H9 (cell line): ENCODE data around the gene PRKAG2. TPM values are rescaled to one million over a fixed set of nuclear protein-coding genes. Genes with fewer than 3 reads are reported as not detected.
A peak's percentile ranks its signal among the peaks of the same experiment; 100 is the strongest.

Experiments
- DNase-seq: peaks from one replicate; pipeline ENCODE4 v3.0.0-alpha.2; 2017
- H2AFZ ChIP-seq: one replicate; pipeline ENCODE4 v1.6.1; 2013; ENCODE audit warnings: mild to moderate bottlenecking, low read length, control low read depth, moderate library complexity
- H2AK5ac ChIP-seq: 2 replicates; pipeline ENCODE4 v1.6.1; 2013; ENCODE audit warnings: low read length, control low read depth, mixed read lengths; ENCODE audit not compliant: insufficient read length
- H2BK120ac ChIP-seq: one replicate; pipeline ENCODE4 v1.6.1; 2013; ENCODE audit warnings: low read depth, mild to moderate bottlenecking, low read length, control low read depth, inconsistent platforms; ENCODE audit not compliant: poor library complexity, severe bottlenecking
- H2BK12ac ChIP-seq: 2 replicates; pipeline ENCODE4 v1.6.1; 2013; ENCODE audit warnings: low read length, control low read depth, mixed read lengths, low read depth; ENCODE audit not compliant: insufficient read length
- H2BK15ac ChIP-seq: 2 replicates; pipeline ENCODE4 v1.6.1; 2013; ENCODE audit warnings: low read depth, low read length, control low read depth
- H2BK20ac ChIP-seq: one replicate; pipeline ENCODE4 v1.6.1; 2013; ENCODE audit warnings: low read depth, mild to moderate bottlenecking, low read length, control low read depth, inconsistent platforms; ENCODE audit not compliant: poor library complexity, severe bottlenecking
- H2BK5ac ChIP-seq: 2 replicates; pipeline ENCODE4 v1.6.1; 2013; ENCODE audit warnings: low read length, control low read depth, mixed read lengths; ENCODE audit not compliant: insufficient read length
- H3K14ac ChIP-seq: 2 replicates; pipeline ENCODE4 v1.6.1; 2013; ENCODE audit warnings: low read length, control low read depth; ENCODE audit not compliant: insufficient read depth
- H3K18ac ChIP-seq: 2 replicates; pipeline ENCODE4 v1.6.1; 2013; ENCODE audit warnings: low read depth, mild to moderate bottlenecking, mixed read lengths, low read length, control low read depth; ENCODE audit not compliant: insufficient read length
- H3K23ac ChIP-seq: 2 replicates; pipeline ENCODE4 v1.6.1; 2013; ENCODE audit warnings: low read length, control low read depth, mixed read lengths, low read depth; ENCODE audit not compliant: insufficient read length
- H3K23me2 ChIP-seq: 2 replicates; pipeline ENCODE4 v1.6.1; 2013; ENCODE audit warnings: low read depth, mild to moderate bottlenecking, mixed read lengths, low read length, control low read depth; ENCODE audit not compliant: insufficient read length, poor library complexity, severe bottlenecking
- H3K27ac ChIP-seq: 2 replicates; pipeline ENCODE4 v1.5.1; 2013; ENCODE audit warnings: low read length, control low read depth, mixed read lengths, low read depth; ENCODE audit not compliant: insufficient read length
- H3K27me3 ChIP-seq: 2 replicates; pipeline ENCODE4 v1.6.1; 2013; ENCODE audit warnings: low read length, control low read depth, inconsistent platforms; ENCODE audit not compliant: insufficient read depth
- H3K4ac ChIP-seq: 2 replicates; pipeline ENCODE4 v1.6.1; 2013; ENCODE audit warnings: low read depth, mild to moderate bottlenecking, control low read depth, inconsistent platforms, low read length, moderate library complexity
- H3K4me1 ChIP-seq: 2 replicates; pipeline ENCODE4 v1.6.1; 2013; ENCODE audit warnings: low read length, control low read depth, inconsistent platforms; ENCODE audit not compliant: insufficient read depth
- H3K4me2 ChIP-seq: 2 replicates; pipeline ENCODE4 v1.6.1; 2013; ENCODE audit warnings: low read length, control low read depth, mixed read lengths; ENCODE audit not compliant: insufficient read length, insufficient read depth
- H3K56ac ChIP-seq: 2 replicates; pipeline ENCODE4 v1.6.1; 2013; ENCODE audit warnings: low read depth, mild to moderate bottlenecking, mixed read lengths, low read length, control low read depth; ENCODE audit not compliant: insufficient read length
- H3K79me1 ChIP-seq: 2 replicates; pipeline ENCODE4 v1.6.1; 2013; ENCODE audit warnings: low read depth, mild to moderate bottlenecking, moderate library complexity, low read length, control low read depth, inconsistent platforms; ENCODE audit not compliant: insufficient read depth, poor library complexity, severe bottlenecking
- H3K79me2 ChIP-seq: 2 replicates; pipeline ENCODE4 v1.6.1; 2013; ENCODE audit warnings: low read length, control low read depth, inconsistent platforms; ENCODE audit not compliant: insufficient read depth
- H3K9ac ChIP-seq: 2 replicates; pipeline ENCODE4 v1.6.1; 2013; ENCODE audit warnings: low read length, control low read depth, mixed read lengths; ENCODE audit not compliant: insufficient read length; ENCODE audit errors: extremely low read depth
- H3K9me3 ChIP-seq: one replicate; pipeline ENCODE4 v1.6.1; 2013; ENCODE audit warnings: low read depth, low read length, inconsistent platforms; ENCODE audit not compliant: control insufficient read depth
- H3T11ph ChIP-seq: one replicate; pipeline ENCODE4 v1.6.1; 2013; ENCODE audit warnings: mild to moderate bottlenecking, low read length, control low read depth, inconsistent platforms
- H4K20me1 ChIP-seq: one replicate; pipeline ENCODE4 v1.6.1; 2013; ENCODE audit not compliant: control insufficient read depth, insufficient read length, insufficient read depth
- H4K5ac ChIP-seq: 2 replicates; pipeline ENCODE4 v1.6.1; 2013; ENCODE audit warnings: low read depth, mild to moderate bottlenecking, mixed read lengths, low read length, control low read depth; ENCODE audit not compliant: insufficient read length
- H4K8ac ChIP-seq: replicated peaks from 2 replicates; pipeline ENCODE4 v1.6.1; 2013; ENCODE audit warnings: low read length, control low read depth, mixed read lengths, low read depth; ENCODE audit not compliant: insufficient read length
- H4K91ac ChIP-seq: 2 replicates; pipeline ENCODE4 v1.6.1; 2013; ENCODE audit warnings: low read depth, mild to moderate bottlenecking, moderate library complexity, mixed read lengths, low read length, control low read depth; ENCODE audit not compliant: insufficient read length
- H3K27ac Mint-ChIP-seq, 3 experiments: 2 replicates in 2 of 3; 3 replicates in 1 of 3; pipeline ENCODE4 v1.8.0; 2020 to 2021; ENCODE audit warnings: mixed read lengths in 3 of 3, mild to moderate bottlenecking in 1 of 3, moderate library complexity in 1 of 3
- H3K27me3 Mint-ChIP-seq: 2 replicates; pipeline ENCODE4 v1.8.0; 2021; ENCODE audit warnings: low read depth, mild to moderate bottlenecking, moderate library complexity, mixed read lengths
- H3K36me3 Mint-ChIP-seq, 3 experiments: 2 replicates in 2 of 3; 3 replicates in 1 of 3; pipeline ENCODE4 v1.8.0; 2020 to 2021; ENCODE audit warnings: low read depth in 3 of 3, mixed read lengths in 3 of 3; ENCODE audit not compliant: insufficient read depth in 1 of 3
- H3K4me1 Mint-ChIP-seq, 2 experiments: 2 replicates each; pipeline ENCODE4 v1.8.0; 2020; ENCODE audit warnings: mixed read lengths in 2 of 2
- H3K4me3 Mint-ChIP-seq, 2 experiments: 2 replicates in 1 of 2; 3 replicates in 1 of 2; pipeline ENCODE4 v1.8.0; 2020 to 2021; ENCODE audit warnings: mild to moderate bottlenecking in 2 of 2, mixed read lengths in 2 of 2, moderate library complexity in 1 of 2
- H3K9me3 Mint-ChIP-seq, 2 experiments: 2 replicates in 1 of 2; 3 replicates in 1 of 2; pipeline ENCODE4 v1.8.0; 2020; ENCODE audit warnings: mild to moderate bottlenecking in 2 of 2, mixed read lengths in 2 of 2, moderate library complexity in 1 of 2
- WGBS: extraction: QIAGEN DNeasy Blood & Tissue Kit; methylation state at CpG from one replicate; pipeline ENCODE4 v1.1.7; 2013; ENCODE audit warnings: missing lambda C conversion rate, low lambda C conversion rate, mixed read lengths; ENCODE audit not compliant: insufficient read length; ENCODE audit errors: extremely low coverage; 5-methylcytosine and 5-hydroxymethylcytosine counted together
- total RNA-seq: library from RNA; stranded (reverse); gene quantifications from 2 replicates; pipeline ENCODE4 v1.2.1, GENCODE V29; 2021
- TF ChIP-seq, protein P1 (sequence below): fragments of 200-600 bp; sonication (generic); conservative IDR thresholded peaks from 3 replicates; pipeline ENCODE4 v1.8.0; 2021; ENCODE audit warnings: antibody characterized with exemption, mild to moderate bottlenecking

Gene PRKAG2
- total RNA-seq, 1 experiment from 2014 or later, result 11.8 TPM

DNA sequence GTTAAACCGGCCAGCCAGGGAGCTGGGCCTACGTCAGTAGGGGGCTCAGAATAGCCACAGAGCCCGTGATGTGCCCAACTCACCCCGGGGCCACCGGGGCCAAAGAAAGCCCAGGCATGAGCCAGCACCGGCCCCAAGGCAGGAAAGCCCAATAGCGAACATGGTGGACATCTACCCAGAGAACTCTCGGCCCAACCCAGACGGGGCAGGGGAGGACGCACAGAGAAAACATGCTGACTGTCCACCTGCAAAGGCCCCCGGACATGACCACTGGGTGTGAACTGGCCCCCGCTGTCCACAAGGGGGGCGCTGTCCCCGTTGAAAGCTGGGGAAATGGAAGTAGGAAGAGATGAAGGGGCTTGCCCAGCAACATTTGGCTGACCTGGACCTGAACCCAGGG, 169.2 kb downstream of the PRKAG2 start:
- DNase-seq, result no peak

More for the DNA sequence above, 169.2 kb downstream of the PRKAG2 start:
- H4K91ac ChIP-seq, result no peak overlapping the region
- H2AFZ ChIP-seq, result no peak overlapping the region
- H3K27me3 ChIP-seq, result peaks cover 2% of the 10 kb centered on the region; the same call in 1 of the 2 replicates
- H3K23me2 ChIP-seq, result no peaks in the 10 kb centered on the region
- no peak overlapping the region for H2BK15ac ChIP-seq
- Mint-ChIP-seq H3K9me3 (no peaks in the 10 kb centered on the region), H3K4me1 (peaks cover 8% of the 10 kb centered on the region in 2 experiments), H3K27me3 (peaks cover 58% of the 10 kb centered on the region), H3K27ac (no peak overlapping the region), H3K4me3 (no peak overlapping the region), H3K36me3 (no peaks in the 10 kb centered on the region)
- no peak overlapping the region for H3K4ac ChIP-seq
- H3K27ac ChIP-seq, result no peak overlapping the region
- no CpG with 5 or more reads among the region's 14 CpGs for WGBS
- no peak overlapping the region for H4K5ac ChIP-seq
- H3K79me1 ChIP-seq, result no peaks in the 10 kb centered on the region
- no peak overlapping the region for H3K23ac ChIP-seq
- H3K9ac ChIP-seq, result no peak overlapping the region
- no peak overlapping the region for H3K56ac ChIP-seq
- H2BK12ac ChIP-seq, result no peak overlapping the region
- no peak overlapping the region for H3K14ac ChIP-seq
- H3K18ac ChIP-seq, result no peak overlapping the region
- no peak overlapping the region for H3T11ph ChIP-seq
- TF ChIP-seq, protein P1, sequence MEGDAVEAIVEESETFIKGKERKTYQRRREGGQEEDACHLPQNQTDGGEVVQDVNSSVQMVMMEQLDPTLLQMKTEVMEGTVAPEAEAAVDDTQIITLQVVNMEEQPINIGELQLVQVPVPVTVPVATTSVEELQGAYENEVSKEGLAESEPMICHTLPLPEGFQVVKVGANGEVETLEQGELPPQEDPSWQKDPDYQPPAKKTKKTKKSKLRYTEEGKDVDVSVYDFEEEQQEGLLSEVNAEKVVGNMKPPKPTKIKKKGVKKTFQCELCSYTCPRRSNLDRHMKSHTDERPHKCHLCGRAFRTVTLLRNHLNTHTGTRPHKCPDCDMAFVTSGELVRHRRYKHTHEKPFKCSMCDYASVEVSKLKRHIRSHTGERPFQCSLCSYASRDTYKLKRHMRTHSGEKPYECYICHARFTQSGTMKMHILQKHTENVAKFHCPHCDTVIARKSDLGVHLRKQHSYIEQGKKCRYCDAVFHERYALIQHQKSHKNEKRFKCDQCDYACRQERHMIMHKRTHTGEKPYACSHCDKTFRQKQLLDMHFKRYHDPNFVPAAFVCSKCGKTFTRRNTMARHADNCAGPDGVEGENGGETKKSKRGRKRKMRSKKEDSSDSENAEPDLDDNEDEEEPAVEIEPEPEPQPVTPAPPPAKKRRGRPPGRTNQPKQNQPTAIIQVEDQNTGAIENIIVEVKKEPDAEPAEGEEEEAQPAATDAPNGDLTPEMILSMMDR, result peak; percentile 43
- H3K9me3 ChIP-seq, result no peaks in the 10 kb centered on the region
- no peak overlapping the region for H2BK5ac ChIP-seq
- no peaks in the 10 kb centered on the region for H4K20me1 ChIP-seq
- no peaks in the 10 kb centered on the region for H3K4me1 ChIP-seq
- no peaks in the 10 kb centered on the region for H3K79me2 ChIP-seq
- H2AK5ac ChIP-seq, result no peak overlapping the region
- H2BK20ac ChIP-seq, result no peak overlapping the region
- H2BK120ac ChIP-seq, result no peak overlapping the region
- no peak overlapping the region for H4K8ac ChIP-seq
- H3K4me2 ChIP-seq, result no peak overlapping the region
